Right cardiac atrium (tissue), 5 donors: ENCODE results near the gene EEF1AKMT1. TPM values are rescaled to one million over a fixed set of nuclear protein-coding genes. Genes with fewer than 3 reads are reported as not detected.

Source experiments
- ATAC-seq, 2 donors: fragments of 200-7000 bp; cut with Tn5 transposase; one replicate each; pipeline versions ENCODE4 v1.8.0 to v1.9.1; 2020; ENCODE audit warnings: moderate library complexity in 2 of 2, mild to moderate bottlenecking in 1 of 2
- DNase-seq, 3 donors: peaks; one replicate each; pipeline ENCODE4 v3.0.0-alpha.2; 2020
- H3K27ac ChIP-seq: one replicate; pipeline ENCODE4 v1.5.1; 2013; ENCODE audit warnings: mild to moderate bottlenecking, low read length, control low read depth, moderate library complexity
- H3K27me3 ChIP-seq: one replicate; pipeline ENCODE4 v1.6.1; 2013; ENCODE audit not compliant: control insufficient read depth, insufficient read depth
- H3K4me1 ChIP-seq: one replicate; pipeline ENCODE4 v1.6.1; 2013; ENCODE audit warnings: low read length; ENCODE audit not compliant: control insufficient read depth, insufficient read depth
- H3K4me3 ChIP-seq: one replicate; pipeline ENCODE4 v1.5.1; 2013; ENCODE audit warnings: low read length, control low read depth
- H3K9me3 ChIP-seq: one replicate; pipeline ENCODE4 v1.6.1; 2013; ENCODE audit warnings: low read length; ENCODE audit not compliant: control insufficient read depth
- WGBS: extraction: QIAGEN DNeasy Blood & Tissue Kit; methylation state at CpG from one replicate; pipeline ENCODE4 v1.1.7; 2013; 5-methylcytosine and 5-hydroxymethylcytosine counted together
- intact Hi-C, 4 donors: fragments of 100-400 bp; cut with DNase I; formaldehyde crosslinking; loops; one replicate each; pipeline versions ENCODE4 v1.11.0 to v1.14.0; 2022 to 2023
- polyA plus RNA-seq: library from polyadenylated mRNA; stranded (reverse); fragments of 200-250 nt; gene quantifications from one replicate; pipeline ENCODE4 v1.2.3, GENCODE V29; 2013
- total RNA-seq, 4 donors: library from RNA; stranded (reverse); fragmentation: NEBNext Ultra II Directional; extraction: Animal tissue kit (Norgen Biotek cat#: 25700); gene quantifications; one replicate each; pipeline ENCODE4 v1.2.1, GENCODE V29; 2021
- donor health status: healthy with polysubstance abuse.
- donor health status: DM: no; HTN: yes; CAD: no.
- donor health status: DM: no; HTN: no; CAD: no.
- donor health status: DM: no; HTN: yes; CAD: no; lungs with severe emphysema.
- donor health status: DM: yes; HTN: yes; CAD: no.

EEF1AKMT1 gene
- total and polyA plus RNA-seq, 5 donors: 12.4 to 14.8 (median 13.0) TPM

DNA sequence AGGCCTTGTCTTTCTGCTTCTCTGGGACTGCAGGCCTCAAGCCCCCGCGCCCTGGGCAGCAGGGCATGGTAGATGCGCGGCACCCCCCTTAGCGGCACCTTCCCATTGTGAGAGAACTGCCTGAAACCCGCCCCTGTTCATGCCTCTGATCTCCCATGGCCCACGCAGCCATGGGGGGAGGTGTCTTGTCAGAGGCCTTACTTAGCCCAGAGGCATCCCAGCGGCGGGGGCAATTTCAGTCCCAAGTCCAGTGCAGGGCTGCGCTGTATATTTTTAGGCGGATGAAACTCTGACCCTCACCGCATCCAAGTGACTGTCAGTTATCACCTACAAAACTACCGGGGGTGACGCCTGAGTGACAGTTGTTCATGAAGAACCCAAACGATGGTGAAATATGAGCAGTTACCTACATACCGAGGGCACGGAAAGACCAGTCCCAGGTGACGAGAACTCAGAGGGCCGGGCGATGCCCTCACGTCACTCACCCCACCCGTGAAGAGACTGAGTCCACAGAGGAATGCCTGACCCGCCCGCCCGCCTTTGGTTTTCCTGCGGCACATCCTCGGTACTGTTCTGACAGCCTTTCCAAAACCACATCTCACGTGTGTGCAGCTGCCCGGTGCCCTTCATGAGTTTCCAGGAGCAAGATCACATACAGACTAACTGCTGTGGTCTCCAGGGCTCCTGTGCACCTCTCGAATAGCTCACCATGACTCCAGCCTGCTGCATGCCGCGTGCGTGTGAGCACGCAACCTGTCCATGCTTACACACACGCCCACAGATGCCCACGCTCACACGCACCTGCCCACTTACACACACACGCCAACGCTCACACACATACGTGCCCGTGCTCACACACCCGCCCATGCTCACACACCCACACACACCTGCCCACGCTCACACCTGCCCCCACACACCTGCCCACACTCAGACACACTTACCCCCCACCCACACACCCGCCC is 55.9 kb downstream of the EEF1AKMT1 start:
- intact Hi-C loops: loop anchor here in 2 of 4 donors (10.0 kb wide), 2 partner anchors 117 to 207 kb away; no protein-coding TSS in a partner anchor
- Histone ChIP-seq H3K4me1 (no peaks in the 10 kb centered on the region), H3K9me3 (no peaks in the 10 kb centered on the region), H3K4me3 (no peak overlapping the region), H3K27ac (no peak overlapping the region), H3K27me3 (no peaks in the 10 kb centered on the region)
- WGBS: 92% methylated on average over 44 of the region's 44 CpGs
- ATAC-seq (no peak), DNase-seq (peak in 1 of 3 donors; percentile 10)

DNA sequence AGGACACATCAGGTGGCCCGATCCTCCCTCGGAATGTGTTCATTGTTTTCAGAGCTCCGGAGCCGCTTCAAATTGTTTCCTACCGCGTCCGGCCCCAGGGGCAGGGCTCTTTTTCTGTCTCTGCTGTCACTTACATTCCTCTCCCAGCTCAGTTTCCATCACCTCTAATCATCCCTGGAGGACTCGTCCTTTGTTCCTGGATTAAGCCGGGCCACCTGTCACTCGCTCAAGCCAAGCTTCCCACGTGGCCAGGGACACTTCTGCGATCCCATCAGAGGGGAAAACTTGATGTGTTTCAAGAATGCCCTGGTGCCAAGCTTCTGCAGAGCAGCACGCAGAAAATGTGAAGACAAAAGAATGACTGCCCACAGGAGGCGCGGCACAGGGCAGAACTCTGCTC is 56.8 kb downstream of the EEF1AKMT1 start:
- intact Hi-C loops: loop anchor here in 2 of 4 donors (10.0 kb wide), 2 partner anchors 118 to 208 kb away; no protein-coding TSS in a partner anchor
- ATAC-seq: no peak
- H3K9me3 ChIP-seq: no peaks in the 10 kb centered on the region

DNA sequence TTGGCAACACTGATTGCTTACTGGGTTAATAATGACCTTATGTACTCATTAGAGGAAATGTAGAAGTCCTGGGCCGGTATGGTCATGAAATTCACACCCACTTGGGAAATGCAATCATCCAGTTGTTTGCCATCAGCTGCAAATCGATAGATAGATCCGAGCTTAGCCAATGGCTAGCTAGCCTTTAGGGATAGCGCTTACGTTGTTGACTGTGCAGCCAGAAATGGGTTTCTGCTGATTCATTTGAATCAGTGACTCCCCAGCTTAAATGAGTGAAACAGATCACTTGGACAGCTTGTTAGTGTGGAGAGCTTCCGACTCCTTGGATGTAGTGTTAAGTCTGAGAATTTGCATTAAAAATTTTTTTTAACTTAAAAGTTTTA is 58.4 kb downstream of the EEF1AKMT1 start:
- intact Hi-C loops: loop anchor here in 2 of 4 donors (10.0 kb wide), 2 partner anchors 119 to 209 kb away; no protein-coding TSS in a partner anchor
- no peak overlapping the region for H3K4me3 ChIP-seq

More for the DNA sequence above, 56.8 kb downstream of the EEF1AKMT1 start:
- DNase-seq: peak in 1 of 3 donors; percentile 6
- WGBS: 68% methylated on average over 15 of the region's 15 CpGs
- Histone ChIP-seq H3K27me3 (no peaks in the 10 kb centered on the region), H3K4me3 (no peak overlapping the region), H3K27ac (no peak overlapping the region), H3K4me1 (no peaks in the 10 kb centered on the region)

DNA sequence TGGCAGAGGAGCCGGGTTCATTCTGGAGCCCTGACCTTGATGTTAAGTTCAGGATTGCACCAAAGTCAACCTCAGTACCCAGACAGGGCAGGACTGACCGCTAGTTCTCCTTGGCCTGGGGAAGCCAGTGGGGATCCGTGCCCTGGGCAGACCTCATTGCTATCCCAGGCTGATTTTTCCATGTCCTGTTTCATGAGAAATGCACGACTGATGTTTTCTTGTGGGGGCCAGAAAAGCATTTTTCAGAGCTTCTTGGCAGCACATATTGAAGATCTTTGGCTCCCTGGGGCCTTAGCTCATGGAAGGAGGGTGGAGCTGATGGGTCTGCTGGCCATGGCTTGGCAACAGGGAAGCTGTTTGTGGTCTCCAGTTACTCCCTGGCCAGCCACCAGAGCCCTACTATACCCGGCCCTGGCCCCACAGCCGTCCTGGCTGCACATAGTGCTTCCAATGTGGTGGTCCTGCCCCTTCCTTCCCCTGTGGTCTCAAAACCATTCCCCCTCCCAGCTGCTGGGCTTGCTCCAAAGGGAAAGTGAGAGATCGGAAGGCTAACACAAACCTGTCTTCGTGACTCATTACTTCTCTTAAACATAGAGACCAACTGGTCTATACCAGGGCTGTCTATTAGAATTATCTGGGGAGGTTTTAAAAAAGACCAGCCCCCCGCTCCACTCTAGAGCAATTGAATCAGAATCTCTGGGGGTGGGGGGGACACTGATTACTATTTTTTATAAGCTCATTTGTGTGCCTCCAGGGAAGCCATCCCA is 59.0 kb downstream of the EEF1AKMT1 start:
- DNase-seq (peak; percentile 78 to 93 (median 87)), ATAC-seq (peak; percentile 79 to 88)

More for the DNA sequence above, 58.4 kb downstream of the EEF1AKMT1 start:
- Histone ChIP-seq H3K27me3 (no peaks in the 10 kb centered on the region), H3K9me3 (no peaks in the 10 kb centered on the region), H3K4me1 (no peaks in the 10 kb centered on the region), H3K27ac (no peak overlapping the region)
- no peak for ATAC-seq
- DNase-seq: no peak
- WGBS: 66% methylated on average over 6 of the region's 6 CpGs

DNA sequence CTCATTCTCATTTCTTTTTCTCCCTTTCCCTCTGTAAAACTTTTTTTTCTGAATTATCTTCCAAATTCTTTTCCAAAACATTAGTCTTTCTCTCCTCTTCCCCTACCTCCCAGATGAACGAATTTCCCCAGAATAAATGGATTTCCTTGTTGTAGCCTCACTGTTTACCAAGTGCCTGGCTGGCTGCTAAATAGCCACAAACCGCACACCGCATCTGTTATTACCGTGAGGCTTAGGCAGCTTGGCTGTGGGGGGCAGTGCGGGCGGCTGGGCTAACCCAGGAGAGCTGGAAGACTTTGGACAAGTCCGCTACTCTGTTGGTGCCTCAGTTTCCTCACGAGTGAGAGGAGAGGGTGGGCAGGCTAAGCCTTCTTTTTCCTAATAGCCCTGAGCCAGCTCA is 59.6 kb downstream of the EEF1AKMT1 start:
- DNase-seq (no peak), ATAC-seq (no peak)
- intact Hi-C loops: loop anchor here (5.0 to 10.0 kb wide), 5 partner anchors 58 to 211 kb away; partner anchors contain the start of gene EEF1AKMT1 (in 1 of the 4)
- Histone ChIP-seq H3K9me3 (no peaks in the 10 kb centered on the region), H3K4me1 (no peaks in the 10 kb centered on the region), H3K27ac (peak overlapping the region; percentile 38), H3K27me3 (no peaks in the 10 kb centered on the region), H3K4me3 (no peak overlapping the region)
- 57% methylated on average over 8 of the region's 8 CpGs for WGBS

More for the DNA sequence above, 59.0 kb downstream of the EEF1AKMT1 start:
- H3K4me1 ChIP-seq: no peaks in the 10 kb centered on the region
- WGBS: 39% methylated on average over 9 of the region's 9 CpGs
- H3K4me3 ChIP-seq: no peak overlapping the region
- H3K9me3 ChIP-seq: no peaks in the 10 kb centered on the region
- H3K27ac ChIP-seq: peak overlapping the region; percentile 38
- H3K27me3 ChIP-seq: no peaks in the 10 kb centered on the region
- intact Hi-C loops: loop anchor here (5.0 to 10.0 kb wide), 5 partner anchors 58 to 210 kb away; partner anchors contain the start of gene EEF1AKMT1 (in 1 of the 4)

DNA sequence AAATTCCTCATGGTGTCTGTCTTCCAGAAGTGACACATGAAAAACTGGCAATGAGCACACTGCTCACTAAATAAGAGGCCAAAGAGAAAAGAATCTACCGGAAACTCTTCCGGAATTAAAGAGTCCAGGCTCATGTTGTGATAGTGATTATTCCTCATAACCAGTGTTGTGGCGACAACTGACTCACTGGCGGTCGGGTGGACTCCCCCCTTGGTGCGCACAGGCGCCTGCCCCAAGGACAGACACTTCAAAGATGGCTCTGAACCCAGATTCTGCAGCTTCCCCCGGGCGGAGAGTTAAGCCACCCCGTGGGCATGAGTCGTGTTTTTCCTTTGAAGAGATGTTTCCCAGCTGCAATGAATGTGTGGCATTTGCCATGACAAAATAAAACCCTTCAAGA is 60.0 kb downstream of the EEF1AKMT1 start:
- H3K4me3 ChIP-seq: no peak overlapping the region
- intact Hi-C loops: loop anchor here (5.0 to 10.0 kb wide), 5 partner anchors 59 to 211 kb away; partner anchors contain the start of gene EEF1AKMT1 (in 1 of the 4)
- DNase-seq (peak; percentile 63 to 73 (median 71)), ATAC-seq (peak; percentile 38 to 65)
- H3K27me3 ChIP-seq: no peaks in the 10 kb centered on the region
- H3K27ac ChIP-seq: peak overlapping the region; percentile 11
- 31% methylated on average over 11 of the region's 11 CpGs for WGBS
- H3K4me1 ChIP-seq: no peaks in the 10 kb centered on the region
- H3K9me3 ChIP-seq: no peaks in the 10 kb centered on the region

DNA sequence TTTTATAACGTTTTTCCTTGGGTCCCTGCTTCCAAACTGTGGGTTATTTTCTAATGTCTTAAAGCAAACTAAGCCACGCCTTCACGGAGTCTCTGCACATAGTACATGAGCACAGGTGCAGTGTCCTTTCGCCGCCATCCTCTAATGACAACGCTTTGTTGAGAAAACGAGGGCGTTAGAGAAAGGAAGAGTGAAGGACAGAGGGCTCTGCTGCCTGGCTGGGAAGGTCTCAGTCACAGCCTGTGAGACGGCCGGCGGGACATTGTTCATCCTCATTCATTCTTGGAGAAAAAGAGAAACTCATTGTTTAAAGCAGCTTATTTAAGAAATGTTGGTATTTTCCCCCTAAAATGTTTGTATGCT is 60.8 kb downstream of the EEF1AKMT1 start:
- ATAC-seq (no peak), DNase-seq (peak in 1 of 3 donors; percentile 9)
- Histone ChIP-seq H3K27ac (peak overlapping the region; percentile 25), H3K9me3 (no peaks in the 10 kb centered on the region), H3K27me3 (no peaks in the 10 kb centered on the region), H3K4me1 (no peaks in the 10 kb centered on the region), H3K4me3 (peak overlapping the region; percentile 41)
- intact Hi-C loops: loop anchor here (5.0 to 10.0 kb wide), 5 partner anchors 59 to 212 kb away; partner anchors contain the start of gene EEF1AKMT1 (in 1 of the 4)
- 21% methylated on average over 11 of the region's 11 CpGs for WGBS

DNA sequence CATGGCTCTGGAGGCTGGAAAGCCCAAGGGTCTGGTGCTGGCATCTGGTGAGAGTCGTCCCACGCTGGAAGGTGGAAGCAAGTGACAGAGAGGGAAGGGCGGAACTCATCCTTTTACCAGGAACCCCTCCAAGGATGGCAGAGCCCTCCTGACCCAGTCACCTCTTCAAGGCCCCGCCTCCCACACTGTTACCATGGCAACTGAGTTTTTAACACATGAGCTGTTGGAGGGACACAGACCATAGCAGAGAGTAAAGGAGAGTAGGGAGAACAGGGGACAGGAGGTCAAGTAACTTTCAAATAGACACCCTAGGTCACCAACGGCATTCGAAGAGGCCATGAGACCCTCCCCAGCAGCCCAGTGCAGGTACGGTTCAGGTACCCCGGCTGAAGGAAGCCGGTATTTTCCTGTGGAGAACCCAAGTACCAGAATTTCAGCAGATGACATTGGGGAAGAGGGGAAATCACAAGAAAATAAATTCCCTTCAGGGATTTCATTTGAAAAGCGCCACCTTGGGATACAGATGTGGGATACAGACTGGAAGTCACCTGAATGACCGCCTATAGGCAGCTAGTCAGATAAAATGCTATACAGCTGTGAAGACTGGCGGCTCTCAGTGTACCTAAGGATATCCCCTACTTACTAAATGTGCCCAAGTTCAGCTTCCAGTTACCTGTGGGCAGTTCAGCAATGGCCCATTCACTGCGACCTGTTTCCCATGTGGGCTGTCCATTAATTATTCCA is 62.3 kb downstream of the EEF1AKMT1 start:
- Histone ChIP-seq H3K4me1 (no peaks in the 10 kb centered on the region), H3K9me3 (no peaks in the 10 kb centered on the region), H3K4me3 (no peak overlapping the region), H3K27ac (no peak overlapping the region), H3K27me3 (no peaks in the 10 kb centered on the region)
- ATAC-seq (no peak), DNase-seq (peak in 1 of 3 donors; percentile 20)
- intact Hi-C loops: loop anchor here (5.0 to 10.0 kb wide), 5 partner anchors 61 to 213 kb away; partner anchors contain the start of gene EEF1AKMT1 (in 1 of the 4)
- 88% methylated on average over 13 of the region's 13 CpGs for WGBS

DNA sequence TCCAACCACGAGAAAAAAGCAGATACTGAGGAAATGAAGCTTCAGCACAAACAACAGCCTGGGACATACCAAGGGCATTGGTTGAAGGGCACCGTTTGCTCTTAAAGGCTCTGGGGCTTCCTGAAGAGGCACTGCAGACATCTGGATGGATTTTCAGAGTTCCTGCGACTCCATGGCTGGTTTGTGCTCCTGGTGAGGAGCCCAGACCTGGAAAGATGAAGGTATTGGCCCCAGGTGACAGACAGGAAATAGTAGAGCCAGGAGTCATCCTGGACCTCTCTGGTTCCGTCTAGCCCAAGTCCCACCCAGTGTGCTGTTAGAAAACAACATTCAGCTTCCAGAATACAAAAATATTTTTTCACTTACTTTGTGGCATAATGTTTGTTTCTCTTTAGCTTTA is 64.0 kb downstream of the EEF1AKMT1 start:
- Histone ChIP-seq H3K27ac (no peak overlapping the region), H3K27me3 (no peaks in the 10 kb centered on the region), H3K4me3 (no peak overlapping the region), H3K4me1 (no peaks in the 10 kb centered on the region), H3K9me3 (no peaks in the 10 kb centered on the region)
- WGBS: 52% methylated on average over 4 of the region's 4 CpGs
- DNase-seq (no peak), ATAC-seq (no peak)
- intact Hi-C loops: loop anchor here (5.0 to 10.0 kb wide), 6 partner anchors 63 to 215 kb away; partner anchors contain the start of gene EEF1AKMT1 (in 1 of the 4)

DNA sequence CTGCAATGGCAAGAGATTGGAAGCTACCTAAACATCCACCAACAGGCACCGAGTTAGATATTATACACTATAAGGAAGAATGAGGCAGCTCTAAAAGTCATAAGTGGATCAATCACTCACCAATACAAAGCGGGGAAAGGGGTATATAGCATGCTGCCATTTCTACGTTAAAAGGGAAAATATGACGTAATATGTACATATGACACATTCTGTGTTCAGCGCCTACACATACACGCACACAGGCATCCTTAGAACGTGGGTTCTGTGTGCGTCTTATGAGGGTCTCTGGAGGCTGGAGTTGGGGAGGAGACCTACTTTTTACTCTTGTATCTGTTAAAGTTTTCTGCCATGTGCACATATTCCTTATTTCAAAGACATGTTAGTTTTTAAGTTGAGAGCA is 64.4 kb downstream of the EEF1AKMT1 start:
- no peaks in the 10 kb centered on the region for H3K4me1 ChIP-seq
- DNase-seq (no peak), ATAC-seq (no peak)
- H3K27ac ChIP-seq: no peak overlapping the region
- WGBS: 85% methylated on average over 8 of the region's 8 CpGs
- no peak overlapping the region for H3K4me3 ChIP-seq
- H3K9me3 ChIP-seq: no peaks in the 10 kb centered on the region
- intact Hi-C loops: loop anchor here in 1 of 4 donors (10.0 kb wide), 1 partner anchor 205 kb away; no protein-coding TSS in a partner anchor
- no peaks in the 10 kb centered on the region for H3K27me3 ChIP-seq
